Suppressor macrophage treated with lipopolysaccharide for 1 hour (primary cell): Measurements from ENCODE around the gene LHFPL4.

Source experiments
- DNase-seq, 3 donors: peaks; one replicate each; pipeline ENCODE4 v3.0.0-alpha.2; 2020 to 2022

The LHFPL4 gene

DNA sequence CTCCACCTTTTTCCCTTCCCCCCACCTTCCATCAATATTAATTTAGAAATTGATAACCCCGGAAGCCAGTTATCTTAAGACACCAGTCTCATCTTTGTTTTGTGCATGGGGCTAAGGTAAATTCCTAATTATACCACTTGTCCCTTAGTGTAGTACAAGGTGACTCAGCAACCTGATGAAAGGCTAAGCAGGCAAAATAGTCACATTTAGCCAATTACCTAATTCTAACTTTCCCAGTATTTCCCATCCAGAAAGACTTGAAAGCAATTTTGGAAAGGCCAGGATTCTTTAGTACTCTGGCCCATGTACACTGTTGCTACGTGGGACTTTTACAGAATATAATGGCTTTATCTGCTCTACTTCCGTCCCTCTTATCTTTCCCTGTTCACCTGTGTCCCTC is 83.6 kb downstream of the LHFPL4 start:
- DNase-seq, result peak; percentile 31 to 57 (median 42)

- peak; percentile 10 to 24 (median 12) for DNase-seq
Measured at GRCh38 chr3:9468460-9468859, 85.2 kb downstream of the LHFPL4 start.

DNA sequence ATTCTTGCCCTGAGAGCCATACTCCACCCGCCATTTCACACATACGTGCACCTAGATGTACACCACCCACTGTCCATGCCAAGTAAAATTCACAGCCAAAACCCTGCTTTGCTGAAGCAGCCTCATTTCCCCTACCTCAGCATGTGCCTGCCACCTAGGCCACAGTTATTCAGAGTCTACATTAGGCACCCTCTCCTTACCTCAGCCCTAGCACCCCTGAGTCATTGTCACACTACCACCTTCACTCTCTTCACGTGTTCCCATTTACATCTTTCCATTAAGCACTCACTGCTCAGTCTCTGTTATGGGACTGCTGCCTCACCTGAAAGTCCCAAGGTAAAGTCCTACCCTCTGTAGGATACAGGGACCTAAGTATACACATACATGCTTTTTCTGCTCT is 86.2 kb downstream of the LHFPL4 start:
- no peak for DNase-seq

DNA sequence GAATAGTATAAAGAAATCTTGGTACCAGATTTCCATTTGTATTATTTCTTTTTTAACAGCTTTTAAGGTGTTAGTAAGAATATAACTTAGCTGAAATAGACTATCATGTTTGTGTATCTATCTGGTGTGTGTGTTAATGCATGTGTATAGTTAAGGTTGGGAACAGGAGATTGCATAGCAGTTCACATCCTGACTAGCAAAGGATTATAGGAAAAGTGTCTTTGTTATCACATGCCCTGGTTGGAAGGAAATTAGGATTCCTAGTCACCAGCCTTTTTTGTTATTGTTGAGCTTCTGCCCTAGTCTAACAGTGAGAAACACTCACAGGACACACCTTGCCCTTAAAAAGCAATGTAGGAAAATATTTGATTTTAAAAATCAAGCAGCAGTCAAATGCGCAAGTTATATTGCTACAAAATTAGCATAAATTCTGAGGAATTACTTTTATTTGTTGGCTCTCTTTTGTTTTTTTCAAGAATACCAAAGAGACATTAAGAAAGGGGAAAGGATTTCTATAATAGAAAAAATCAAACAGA is 98.0 kb downstream of the LHFPL4 start:
- no peak for DNase-seq

- DNase-seq, result peak in 2 of 3 donors; percentile 8 to 26
Measured at GRCh38 chr3:9452417-9452816, 101.2 kb downstream of the LHFPL4 start.

DNA sequence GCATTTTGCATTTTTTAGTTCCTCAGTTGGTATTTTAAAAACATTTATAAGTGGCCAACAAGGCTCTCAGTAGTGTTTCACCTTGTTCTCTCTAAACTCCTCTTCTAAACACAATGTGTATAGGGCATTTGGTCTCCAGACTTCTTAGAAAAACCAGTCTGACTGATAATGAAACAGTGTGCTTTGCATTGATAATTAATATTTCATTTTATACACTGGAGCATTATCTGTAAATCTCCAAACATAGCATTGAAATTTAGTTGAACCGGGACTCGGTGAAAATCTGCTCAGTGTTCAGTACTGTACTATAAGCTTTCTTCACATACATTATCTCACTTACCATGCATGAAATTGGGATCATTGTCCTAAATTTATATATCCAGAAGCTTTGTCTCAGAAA is 102.6 kb downstream of the LHFPL4 start:
- DNase-seq, result no peak

DNA sequence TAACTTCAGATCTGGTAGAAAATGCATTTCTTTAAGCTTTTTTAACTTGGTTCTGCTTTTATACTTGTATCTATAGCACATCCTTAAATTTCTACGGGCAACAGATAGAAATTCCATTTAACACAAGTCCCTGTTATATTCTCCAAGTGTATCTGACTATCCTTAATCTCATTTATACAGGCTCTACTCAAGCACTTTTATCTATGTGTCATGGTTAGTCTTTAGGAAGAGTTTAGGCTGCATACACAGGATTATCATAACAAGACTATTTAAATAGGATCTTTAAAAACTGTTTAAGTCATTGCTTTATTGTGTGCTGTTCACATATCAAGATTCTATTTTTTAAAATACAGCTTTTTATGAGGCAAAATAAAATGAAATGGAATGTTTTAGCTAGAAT is 103.5 kb downstream of the LHFPL4 start:
- DNase-seq, result no peak

- no peak for DNase-seq
Measured at GRCh38 chr3:9448643-9449042, 105.0 kb downstream of the LHFPL4 start.
